HG02610 (cell line): Measurements from ENCODE around the gene CX3CR1.
"Not testable (repeated sequence)": the region's sequence is repeated elsewhere in the genome, so short reads cannot be mapped to it uniquely, and the experiment has no call there.

Experiments
- ATAC-seq: cut with Tn5 transposase; IDR thresholded peaks from one replicate; pipeline ENCODE4 v1.9.1; 2021; ENCODE audit warnings: mild to moderate bottlenecking, moderate library complexity; ENCODE audit not compliant: unreplicated experiment

Gene CX3CR1

DNA sequence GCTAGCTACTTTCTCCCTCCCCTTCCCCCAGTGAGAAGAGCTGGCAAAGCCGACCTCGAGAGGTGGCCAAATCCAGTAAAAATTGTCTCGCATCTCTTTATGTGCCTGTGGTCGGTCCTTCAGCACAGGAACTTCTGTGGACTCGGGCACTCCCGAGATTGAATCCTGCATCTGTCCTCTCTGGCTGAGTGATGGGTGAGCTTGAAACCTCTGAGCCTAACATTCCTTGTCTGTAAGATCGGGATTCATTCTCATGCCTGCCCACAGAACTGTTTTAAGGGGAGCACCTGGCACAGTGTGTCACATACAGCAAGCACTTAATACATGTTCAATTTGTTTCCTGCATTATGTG, 11.3 kb downstream of the CX3CR1 start:
- ATAC-seq: no peak

GRCh38 chr3:39267631-39268548, 11.9 kb downstream of the CX3CR1 start:
- peak; percentile 72 for ATAC-seq

GRCh38 chr3:39264053-39264452, 15.8 kb downstream of the CX3CR1 start:
- no peak for ATAC-seq

GRCh38 chr3:39263576-39263975, 16.3 kb downstream of the CX3CR1 start:
- ATAC-seq: no peak

DNA sequence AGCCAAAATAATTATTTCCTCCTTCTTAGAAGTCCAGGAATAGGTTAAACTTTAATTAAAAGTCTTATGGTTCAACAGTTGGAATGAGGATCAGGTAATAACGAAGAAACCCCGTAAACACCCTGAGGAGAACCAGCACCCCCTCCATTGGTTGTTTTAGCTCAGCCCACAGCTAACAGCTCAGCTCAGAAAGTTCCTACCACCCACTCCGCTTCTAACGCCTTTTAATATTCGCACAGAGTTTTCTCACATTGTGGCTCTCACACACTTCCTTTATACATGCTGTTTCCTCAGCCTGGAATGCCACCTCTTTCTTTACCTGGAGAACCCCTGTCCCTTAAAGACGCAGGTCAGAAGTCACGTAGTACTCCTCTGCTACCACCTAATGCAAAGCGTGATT, 17.0 kb downstream of the CX3CR1 start:
- ATAC-seq: no peak

- ATAC-seq: no peak
Observed at GRCh38 chr3:39261726-39262125, 18.1 kb downstream of the CX3CR1 start.

- ATAC-seq: peak; percentile 64
Observed at GRCh38 chr3:39260957-39261356, 18.9 kb downstream of the CX3CR1 start.

GRCh38 chr3:39260318-39260717, 19.5 kb downstream of the CX3CR1 start:
- ATAC-seq: no peak

DNA sequence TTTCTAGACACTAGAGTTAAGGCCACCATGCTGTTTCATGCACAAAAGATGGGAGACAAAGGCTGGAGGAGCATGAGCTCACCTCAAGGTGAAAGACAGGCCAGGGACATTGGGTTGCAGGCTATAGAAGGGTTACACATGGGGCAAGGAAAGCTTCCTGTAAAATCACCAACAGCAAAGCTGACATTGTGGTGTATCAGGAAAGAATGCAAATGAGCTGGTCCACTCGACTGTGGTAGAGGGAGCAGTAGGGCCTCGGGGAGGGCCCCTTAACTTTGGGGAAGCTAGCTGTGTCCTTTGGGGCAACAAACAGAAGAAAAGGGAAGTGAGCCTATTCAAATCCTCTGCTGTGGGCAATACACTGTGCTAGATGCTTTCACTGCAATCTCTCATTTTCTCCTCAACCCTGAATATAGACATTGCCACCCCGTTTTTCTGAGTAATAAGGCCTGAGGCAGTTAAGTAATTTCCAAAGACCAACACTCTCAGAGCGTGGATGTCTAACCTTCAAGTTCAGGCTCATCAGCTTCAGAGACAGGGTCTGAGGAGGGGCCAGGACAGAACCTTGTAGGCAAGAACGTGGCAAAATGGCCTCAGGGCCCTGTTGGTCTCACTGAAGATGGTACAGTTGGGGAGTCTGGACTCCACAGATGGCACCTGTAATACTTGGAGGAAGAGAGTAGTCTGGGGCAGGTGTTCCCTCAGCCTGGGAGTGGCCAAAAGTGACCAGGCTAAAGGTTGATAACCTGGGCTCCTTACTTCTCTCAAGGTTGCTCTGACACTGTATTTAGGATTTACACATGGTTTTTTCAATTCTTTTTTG, 24.1 kb downstream of the CX3CR1 start:
- peak; percentile 98 for ATAC-seq

GRCh38 chr3:39254806-39255449, 24.9 kb downstream of the CX3CR1 start:
- no peak for ATAC-seq

DNA sequence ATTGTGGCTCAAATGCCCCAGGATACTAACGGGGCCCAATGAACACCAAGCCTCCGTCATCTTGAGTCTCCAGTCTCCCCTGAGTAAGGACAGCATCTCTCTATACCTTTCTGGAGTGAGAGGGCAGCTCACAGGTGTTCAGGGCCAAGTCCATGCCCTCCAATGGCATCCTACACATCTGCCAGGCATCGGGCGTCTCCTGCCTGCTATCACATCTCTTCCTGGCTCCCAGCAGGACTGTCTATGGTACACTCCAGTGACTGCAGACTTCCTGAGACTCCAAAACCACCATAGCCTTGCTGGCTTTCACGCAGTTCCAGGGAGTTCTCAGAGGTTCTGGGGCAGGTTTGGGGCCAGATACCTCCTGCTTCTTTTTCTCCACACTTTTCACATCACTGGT, 28.3 kb downstream of the CX3CR1 start:
- ATAC-seq: no peak

- ATAC-seq: no peak
Observed at GRCh38 chr3:39250116-39250747, 29.6 kb downstream of the CX3CR1 start.

DNA sequence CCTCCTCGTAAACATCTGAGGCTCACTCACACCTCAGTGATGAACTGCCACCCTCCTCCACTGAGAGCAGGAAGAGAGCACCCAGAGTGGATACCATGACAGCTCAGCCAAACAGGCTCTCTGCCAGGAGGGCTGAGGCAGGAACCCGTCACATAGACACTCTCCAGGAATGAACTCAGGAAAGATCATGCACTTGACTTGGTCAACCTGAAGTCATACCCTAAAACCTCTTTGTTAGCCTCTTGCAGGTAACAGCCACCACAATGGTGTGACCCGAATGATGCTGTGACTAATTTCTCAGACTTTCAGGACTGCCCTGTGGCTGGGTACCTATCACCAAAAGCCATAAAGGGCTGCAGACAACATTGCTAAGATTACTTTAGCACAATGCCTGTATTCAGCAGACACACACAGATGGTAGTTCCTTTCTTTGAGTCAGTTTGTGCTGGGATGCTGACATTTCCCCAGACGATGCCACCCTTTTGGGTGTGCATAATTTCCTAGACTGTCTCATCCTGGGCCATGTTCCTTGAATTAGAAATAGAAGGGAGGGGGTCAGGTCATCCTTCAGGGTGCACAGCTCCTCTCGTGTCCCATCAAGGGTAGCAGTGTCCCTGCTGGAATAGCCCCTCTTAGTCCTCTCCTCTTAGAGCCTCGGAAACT, 30.3 kb downstream of the CX3CR1 start:
- peak; percentile 76 for ATAC-seq

DNA sequence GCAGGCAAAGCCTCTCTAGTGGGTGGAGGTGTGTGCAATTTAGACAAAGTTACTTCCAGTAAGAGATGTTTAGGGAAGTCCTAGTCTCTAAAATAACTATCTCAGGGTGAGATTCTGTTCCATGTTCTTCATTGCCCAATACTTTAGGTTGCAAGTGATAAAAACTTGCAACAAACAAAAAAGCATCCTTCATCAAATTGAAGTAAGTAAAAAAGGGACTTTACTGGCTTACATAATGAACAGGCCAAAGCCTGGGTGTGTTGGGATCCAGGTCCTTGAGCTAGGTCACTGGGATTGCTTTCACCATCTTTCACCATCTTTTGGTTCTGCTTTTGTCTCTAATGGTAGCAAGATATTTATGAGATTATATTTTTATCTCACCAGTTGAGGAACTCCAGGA, 38.3 kb downstream of the CX3CR1 start:
- ATAC-seq: no peak

DNA sequence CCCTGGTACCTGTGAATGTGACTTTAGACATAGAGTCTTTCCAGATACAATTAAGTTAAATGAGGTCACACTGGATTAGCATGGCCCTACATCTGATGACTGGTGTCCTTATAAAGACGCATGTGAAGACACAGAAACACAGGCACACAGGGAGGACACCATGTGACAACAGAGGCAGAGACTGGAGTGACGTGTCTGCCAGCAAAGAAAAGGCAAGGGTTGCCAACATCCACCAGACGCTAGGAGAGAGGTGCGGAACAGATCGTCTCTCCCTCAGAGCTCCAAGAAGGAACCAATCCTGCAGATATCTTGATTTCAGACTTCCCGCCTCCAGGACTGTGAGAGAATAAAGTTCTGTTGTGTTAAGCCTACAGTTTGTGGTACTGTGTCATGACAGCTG, 42.8 kb downstream of the CX3CR1 start:
- no peak for ATAC-seq

GRCh38 chr3:39234651-39235050, 45.2 kb downstream of the CX3CR1 start:
- ATAC-seq: no peak

- ATAC-seq: no peak
Observed at GRCh38 chr3:39232859-39233258, 47.0 kb downstream of the CX3CR1 start.

GRCh38 chr3:39230453-39230852, 49.4 kb downstream of the CX3CR1 start:
- no peak for ATAC-seq

DNA sequence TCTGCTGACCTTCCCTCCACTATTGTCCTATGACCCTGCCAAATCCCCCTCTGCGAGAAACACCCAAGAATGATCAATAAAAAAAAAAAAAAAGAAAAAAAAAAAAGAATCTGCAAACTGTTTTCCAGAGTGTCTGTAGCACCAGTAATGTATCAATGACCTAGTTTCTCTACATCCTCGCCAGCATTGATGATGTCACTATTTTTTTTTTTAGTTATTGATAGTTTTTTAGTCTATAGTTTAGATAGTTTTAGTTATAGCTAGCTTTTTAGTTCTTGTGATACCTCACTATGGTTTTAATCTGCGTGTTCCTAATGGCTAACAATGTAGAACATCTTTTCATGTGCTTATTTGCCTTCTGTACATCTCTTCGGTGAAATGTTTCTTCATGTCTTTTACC, 51.3 kb downstream of the CX3CR1 start:
- ATAC-seq: no peak

- ATAC-seq: not testable (repeated sequence)
Observed at GRCh38 chr3:39227596-39227995, 52.2 kb downstream of the CX3CR1 start.
